OCI-LY1 (cell line): ENCODE data around the gene IQGAP2.

Experiments
- EZH2 ChIP-seq: fragments of 200-600 bp; sonication (generic), shearing (Covaris generic); IDR thresholded peaks from 2 replicates; pipeline ENCODE4 v1.8.0; 2017; ENCODE audit warnings: borderline replicate concordance, mixed run types, mild to moderate bottlenecking, antibody characterized with exemption, low read length, moderate library complexity, mixed read lengths
- TF ChIP-seq, protein P1 (sequence below): fragments of 200-600 bp; sonication (generic), shearing (Covaris generic); IDR thresholded peaks from 2 replicates; pipeline ENCODE4 v1.5.1; 2017; ENCODE audit warnings: mild to moderate bottlenecking, antibody characterized with exemption, low read length, moderate library complexity, mixed read lengths

DNA sequence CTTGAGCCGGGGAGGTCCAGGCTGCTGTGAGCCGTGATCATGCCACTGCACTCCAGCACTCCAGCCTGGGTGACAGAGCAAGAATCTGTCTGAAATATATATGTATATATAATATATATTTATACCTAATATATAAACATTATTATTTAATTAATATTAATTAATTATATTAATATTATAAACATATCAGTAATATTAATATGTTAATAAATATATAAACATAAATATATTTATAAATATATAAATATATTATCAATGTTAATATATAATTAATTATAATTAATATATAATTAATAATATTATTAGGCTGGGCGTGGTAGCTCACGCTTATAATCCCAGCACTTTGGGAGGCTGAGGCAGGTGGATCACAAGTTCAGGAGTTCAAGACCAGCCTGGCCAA lies 354.0 kb downstream of the IQGAP2 start:
- TF ChIP-seq, protein P1, sequence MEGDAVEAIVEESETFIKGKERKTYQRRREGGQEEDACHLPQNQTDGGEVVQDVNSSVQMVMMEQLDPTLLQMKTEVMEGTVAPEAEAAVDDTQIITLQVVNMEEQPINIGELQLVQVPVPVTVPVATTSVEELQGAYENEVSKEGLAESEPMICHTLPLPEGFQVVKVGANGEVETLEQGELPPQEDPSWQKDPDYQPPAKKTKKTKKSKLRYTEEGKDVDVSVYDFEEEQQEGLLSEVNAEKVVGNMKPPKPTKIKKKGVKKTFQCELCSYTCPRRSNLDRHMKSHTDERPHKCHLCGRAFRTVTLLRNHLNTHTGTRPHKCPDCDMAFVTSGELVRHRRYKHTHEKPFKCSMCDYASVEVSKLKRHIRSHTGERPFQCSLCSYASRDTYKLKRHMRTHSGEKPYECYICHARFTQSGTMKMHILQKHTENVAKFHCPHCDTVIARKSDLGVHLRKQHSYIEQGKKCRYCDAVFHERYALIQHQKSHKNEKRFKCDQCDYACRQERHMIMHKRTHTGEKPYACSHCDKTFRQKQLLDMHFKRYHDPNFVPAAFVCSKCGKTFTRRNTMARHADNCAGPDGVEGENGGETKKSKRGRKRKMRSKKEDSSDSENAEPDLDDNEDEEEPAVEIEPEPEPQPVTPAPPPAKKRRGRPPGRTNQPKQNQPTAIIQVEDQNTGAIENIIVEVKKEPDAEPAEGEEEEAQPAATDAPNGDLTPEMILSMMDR = no peak
- no peak for TF ChIP-seq EZH2
